ENCODE data around the gene DOCK3.

The DOCK3 gene

GRCh38 chr3:50674349-50675178, at the start of gene DOCK3:
Gene DOCK3 (plus strand): TSS chr3:50674927. CDS start chr3:50675264, 337 bp downstream.
- no peak within 1 kb of the TSS for H3K4me3 ChIP-seq (replicated peaks; ENCODE audit: low read depth, low read length)
- no peak for TF ChIP-seq CTCF (IDR thresholded peaks at IDR 0.05; ENCODE audit: insufficient read depth, low read length, poor library complexity, severe bottlenecking)
- peak; percentile 54 for DNase-seq (ENCODE audit: extremely low read depth, insufficient read length)
- H3K27me3 ChIP-seq (replicated peaks; ENCODE audit: control insufficient read depth, insufficient read depth, low read length), result peaks cover 2% of the 10 kb centered on the region
- no peaks in the 10 kb centered on the region for H3K36me3 ChIP-seq (ENCODE audit: control insufficient read depth, insufficient read depth, low read length)

- H3K27me3 ChIP-seq (replicated peaks; ENCODE audit: control insufficient read depth, insufficient read depth, low read length), result no peaks in the 10 kb centered on the region
- DNase-seq (ENCODE audit: extremely low read depth, insufficient read length), result no peak
- no peak overlapping the region for H3K4me3 ChIP-seq (replicated peaks; ENCODE audit: low read depth, low read length)
- H3K36me3 ChIP-seq (ENCODE audit: control insufficient read depth, insufficient read depth, low read length), result no peaks in the 10 kb centered on the region
- TF ChIP-seq CTCF (IDR thresholded peaks at IDR 0.05; ENCODE audit: insufficient read depth, low read length, poor library complexity, severe bottlenecking), result no peak
Observed at GRCh38 chr3:50625231-50626182, 49.2 kb upstream of the DOCK3 start.

GRCh38 chr3:50626401-50626800, 48.3 kb upstream of the DOCK3 start:
- Histone ChIP-seq H3K4me3 (replicated peaks; ENCODE audit: low read depth, low read length) (no peak overlapping the region), H3K36me3 (ENCODE audit: control insufficient read depth, insufficient read depth, low read length) (no peaks in the 10 kb centered on the region), H3K27me3 (replicated peaks; ENCODE audit: control insufficient read depth, insufficient read depth, low read length) (no peaks in the 10 kb centered on the region)
- DNase-seq (ENCODE audit: extremely low read depth, insufficient read length), result no peak
- TF ChIP-seq CTCF (IDR thresholded peaks at IDR 0.05; ENCODE audit: insufficient read depth, low read length, poor library complexity, severe bottlenecking), result no peak

- no peak for DNase-seq (ENCODE audit: extremely low read depth, insufficient read length)
- no peak overlapping the region for H3K4me3 ChIP-seq (replicated peaks; ENCODE audit: low read depth, low read length)
- no peaks in the 10 kb centered on the region for H3K36me3 ChIP-seq (ENCODE audit: control insufficient read depth, insufficient read depth, low read length)
- TF ChIP-seq CTCF (IDR thresholded peaks at IDR 0.05; ENCODE audit: insufficient read depth, low read length, poor library complexity, severe bottlenecking), result peak; percentile 33
- H3K27me3 ChIP-seq (replicated peaks; ENCODE audit: control insufficient read depth, insufficient read depth, low read length), result no peaks in the 10 kb centered on the region
Observed at GRCh38 chr3:50627407-50628051, 47.2 kb upstream of the DOCK3 start.

- no peak for DNase-seq (ENCODE audit: extremely low read depth, insufficient read length)
Observed at GRCh38 chr3:50628601-50629000, 46.1 kb upstream of the DOCK3 start.

More at GRCh38 chr3:50628601-50629000, 46.1 kb upstream of the DOCK3 start:
- TF ChIP-seq CTCF (IDR thresholded peaks at IDR 0.05; ENCODE audit: insufficient read depth, low read length, poor library complexity, severe bottlenecking), result no peak
- no peaks in the 10 kb centered on the region for H3K27me3 ChIP-seq (replicated peaks; ENCODE audit: control insufficient read depth, insufficient read depth, low read length)
- no peaks in the 10 kb centered on the region for H3K36me3 ChIP-seq (ENCODE audit: control insufficient read depth, insufficient read depth, low read length)
- no peak overlapping the region for H3K4me3 ChIP-seq (replicated peaks; ENCODE audit: low read depth, low read length)

Data from GM06990 (cell line).